Body of pancreas (tissue), 4 donors: ENCODE results near the gene YY1.

ENCODE experiments used
- POLR2A ChIP-seq, 3 donors: fragments of 450-650 bp; IDR thresholded peaks; one replicate each; pipeline ENCODE4 v1.6.1; 2016; ENCODE audit warnings: antibody characterized with exemption in 3 of 3, mild to moderate bottlenecking in 2 of 3
- TF ChIP-seq, protein P1 (sequence below), 7 experiments: fragments of 450-650 bp in 4 of 7; fragments of 200-600 bp in 3 of 7; sonication (generic) in 3 of 7; IDR thresholded peaks; one replicate each; pipeline ENCODE4 v1.5.1; 2016 to 2019; ENCODE audit warnings: antibody characterized with exemption in 7 of 7

DNA sequence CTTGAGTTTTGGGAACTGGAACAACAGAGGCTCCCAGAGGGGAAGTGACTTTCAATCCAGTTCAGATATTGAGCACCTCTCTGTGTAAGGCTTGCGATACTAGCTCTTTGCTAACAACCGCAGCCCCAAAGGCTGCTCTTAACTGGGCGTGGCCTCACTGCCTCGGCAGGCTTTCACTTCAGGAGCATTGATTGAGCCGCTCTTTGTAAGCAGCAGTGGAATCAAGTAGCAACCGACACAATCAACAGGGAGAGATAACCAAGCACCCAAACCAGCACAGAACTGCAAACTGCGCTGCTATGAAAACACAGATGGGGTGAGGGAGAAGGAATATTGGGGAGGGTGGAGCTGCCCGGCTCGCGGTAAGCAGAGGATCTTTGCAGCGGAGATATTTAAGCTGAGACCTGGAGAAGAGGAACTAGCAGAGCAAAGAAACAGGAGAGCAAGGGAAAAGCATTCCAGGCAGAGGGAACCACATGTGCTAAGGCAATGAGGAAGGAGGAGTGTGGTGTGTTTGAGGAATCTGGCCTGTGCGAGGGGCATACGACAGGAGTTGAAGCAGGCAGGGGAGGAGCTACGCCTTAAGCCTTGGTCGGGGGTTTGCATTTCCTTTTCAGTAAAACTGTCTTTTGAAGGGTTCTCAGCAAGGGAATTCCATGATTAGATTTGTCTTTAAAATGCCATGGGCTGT is 17.3 kb upstream of the YY1 start:
- TF ChIP-seq, protein P1, sequence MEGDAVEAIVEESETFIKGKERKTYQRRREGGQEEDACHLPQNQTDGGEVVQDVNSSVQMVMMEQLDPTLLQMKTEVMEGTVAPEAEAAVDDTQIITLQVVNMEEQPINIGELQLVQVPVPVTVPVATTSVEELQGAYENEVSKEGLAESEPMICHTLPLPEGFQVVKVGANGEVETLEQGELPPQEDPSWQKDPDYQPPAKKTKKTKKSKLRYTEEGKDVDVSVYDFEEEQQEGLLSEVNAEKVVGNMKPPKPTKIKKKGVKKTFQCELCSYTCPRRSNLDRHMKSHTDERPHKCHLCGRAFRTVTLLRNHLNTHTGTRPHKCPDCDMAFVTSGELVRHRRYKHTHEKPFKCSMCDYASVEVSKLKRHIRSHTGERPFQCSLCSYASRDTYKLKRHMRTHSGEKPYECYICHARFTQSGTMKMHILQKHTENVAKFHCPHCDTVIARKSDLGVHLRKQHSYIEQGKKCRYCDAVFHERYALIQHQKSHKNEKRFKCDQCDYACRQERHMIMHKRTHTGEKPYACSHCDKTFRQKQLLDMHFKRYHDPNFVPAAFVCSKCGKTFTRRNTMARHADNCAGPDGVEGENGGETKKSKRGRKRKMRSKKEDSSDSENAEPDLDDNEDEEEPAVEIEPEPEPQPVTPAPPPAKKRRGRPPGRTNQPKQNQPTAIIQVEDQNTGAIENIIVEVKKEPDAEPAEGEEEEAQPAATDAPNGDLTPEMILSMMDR (IDR thresholded peaks at IDR 0.05), result no peak
- TF ChIP-seq POLR2A (IDR thresholded peaks at IDR 0.05), result peak in 1 of 3 donors; percentile 23
